Neural progenitor cell (in vitro differentiated cells): ENCODE results near the gene INTS11. TPM values are rescaled to one million over a fixed set of nuclear protein-coding genes. Genes with fewer than 3 reads are reported as not detected.

Source experiments
- DNase-seq: peaks from one replicate; pipeline ENCODE4 v3.0.0-alpha.2; 2016; ENCODE audit warnings: low spot score
- H2AFZ ChIP-seq: fragments of 200-600 bp; sonication (generic); replicated peaks from 2 replicates; pipeline ENCODE4 v1.6.1; 2016; ENCODE audit warnings: antibody characterized with exemption
- H3F3A ChIP-seq: fragments of 200-600 bp; sonication (generic); 2 replicates; pipeline ENCODE4 v1.6.1; 2016; ENCODE audit warnings: antibody characterized with exemption, low read depth
- H3K27ac ChIP-seq: fragments of 200-600 bp; sonication (generic); 2 replicates; pipeline ENCODE4 v1.5.1; 2016; ENCODE audit warnings: mild to moderate bottlenecking
- H3K27me3 ChIP-seq: fragments of 200-600 bp; sonication (generic); 2 replicates; pipeline ENCODE4 v1.6.1; 2016; ENCODE audit warnings: mild to moderate bottlenecking, moderate library complexity
- H3K36me3 ChIP-seq: fragments of 200-600 bp; sonication (generic); 2 replicates; pipeline ENCODE4 v1.5.1; 2016
- H3K4me1 ChIP-seq: fragments of 200-600 bp; sonication (generic); 2 replicates; pipeline ENCODE4 v1.6.1; 2016; ENCODE audit warnings: mixed run types
- H3K4me2 ChIP-seq: fragments of 200-600 bp; sonication (generic); 2 replicates; pipeline ENCODE4 v1.6.1; 2016
- H3K4me3 ChIP-seq: fragments of 200-600 bp; sonication (generic); 2 replicates; pipeline ENCODE4 v1.5.1; 2016
- H3K79me2 ChIP-seq: fragments of 200-600 bp; sonication (generic); 2 replicates; pipeline ENCODE4 v1.6.1; 2016; ENCODE audit warnings: low read depth
- H3K9ac ChIP-seq: fragments of 200-600 bp; sonication (generic); 2 replicates; pipeline ENCODE4 v1.6.1; 2016
- H3K9me3 ChIP-seq: fragments of 200-600 bp; sonication (generic); 2 replicates; pipeline ENCODE4 v1.5.1; 2016; ENCODE audit warnings: low read depth
- H4K20me1 ChIP-seq: fragments of 200-600 bp; sonication (generic); 2 replicates; pipeline ENCODE4 v1.6.1; 2016; ENCODE audit warnings: low read depth
- H3K27ac Mint-ChIP-seq: 3 replicates; pipeline ENCODE4 v1.8.0; 2021; ENCODE audit warnings: mixed read lengths
- H3K27me3 Mint-ChIP-seq: 2 replicates; pipeline ENCODE4 v1.8.0; 2022; ENCODE audit warnings: low read depth, mild to moderate bottlenecking, inconsistent platforms, moderate library complexity, mixed read lengths; ENCODE audit not compliant: insufficient read depth
- H3K36me3 Mint-ChIP-seq: 3 replicates; pipeline ENCODE4 v1.8.0; 2021; ENCODE audit warnings: mixed read lengths
- H3K4me1 Mint-ChIP-seq: 3 replicates; pipeline ENCODE4 v1.8.0; 2021; ENCODE audit warnings: mixed read lengths
- H3K4me3 Mint-ChIP-seq: 3 replicates; pipeline ENCODE4 v1.8.0; 2021; ENCODE audit warnings: mild to moderate bottlenecking, moderate library complexity, mixed read lengths
- H3K9me3 Mint-ChIP-seq: 3 replicates; pipeline ENCODE4 v1.8.0; 2020; ENCODE audit warnings: mixed read lengths
- EZH2 ChIP-seq: fragments of 200-600 bp; sonication (generic); IDR thresholded peaks from 2 replicates; pipeline ENCODE4 v1.6.1; 2017; ENCODE audit warnings: antibody characterized with exemption, mild to moderate bottlenecking, moderate library complexity
- EZH2phosphoT487 ChIP-seq: fragments of 200-600 bp; sonication (generic); IDR thresholded peaks from 2 replicates; pipeline ENCODE4 v1.6.1; 2017; ENCODE audit warnings: antibody characterized with exemption
- total RNA-seq: library from RNA; depleted of rRNA; stranded (reverse); fragments of >200 nt; gene quantifications from 2 replicates; pipeline ENCODE4 v1.2.3, GENCODE V29; 2015; ENCODE audit warnings: low replicate concordance
- TF ChIP-seq, protein P1 (sequence below): fragments of 200-600 bp; sonication (generic); IDR thresholded peaks from 2 replicates; pipeline ENCODE4 v1.5.1; 2017; ENCODE audit warnings: antibody characterized with exemption, mild to moderate bottlenecking

Gene INTS11
- total RNA-seq, 1 donor from 2014 or later = 62.4 TPM

GRCh38 chr1:1314237-1314586 is 10.2 kb downstream of the INTS11 start:
- Histone ChIP-seq H3K27ac (no peak overlapping the region), H3K9ac (no peak overlapping the region), H3F3A (peaks cover 22% of the 10 kb centered on the region), H3K4me1 (peaks cover 12% of the 10 kb centered on the region), H3K4me2 (no peak overlapping the region), H3K9me3 (no peaks in the 10 kb centered on the region), H3K4me3 (no peak overlapping the region), H4K20me1 (peaks cover 70% of the 10 kb centered on the region), H3K79me2 (peaks cover 33% of the 10 kb centered on the region), H2AFZ (no peak overlapping the region), H3K36me3 (no peaks in the 10 kb centered on the region), H3K27me3 (peaks cover 4% of the 10 kb centered on the region)
- H3K36me3 Mint-ChIP-seq = peaks cover 8% of the 10 kb centered on the region
- H3K9me3 Mint-ChIP-seq = no peaks in the 10 kb centered on the region
- H3K27ac Mint-ChIP-seq = no peak overlapping the region
- H3K4me3 Mint-ChIP-seq = no peak overlapping the region
- DNase-seq = no peak
- peaks cover 8% of the 10 kb centered on the region for H3K27me3 Mint-ChIP-seq
- TF ChIP-seq EZH2 = no peak
- TF ChIP-seq EZH2phosphoT487 = no peak
- TF ChIP-seq, protein P1, sequence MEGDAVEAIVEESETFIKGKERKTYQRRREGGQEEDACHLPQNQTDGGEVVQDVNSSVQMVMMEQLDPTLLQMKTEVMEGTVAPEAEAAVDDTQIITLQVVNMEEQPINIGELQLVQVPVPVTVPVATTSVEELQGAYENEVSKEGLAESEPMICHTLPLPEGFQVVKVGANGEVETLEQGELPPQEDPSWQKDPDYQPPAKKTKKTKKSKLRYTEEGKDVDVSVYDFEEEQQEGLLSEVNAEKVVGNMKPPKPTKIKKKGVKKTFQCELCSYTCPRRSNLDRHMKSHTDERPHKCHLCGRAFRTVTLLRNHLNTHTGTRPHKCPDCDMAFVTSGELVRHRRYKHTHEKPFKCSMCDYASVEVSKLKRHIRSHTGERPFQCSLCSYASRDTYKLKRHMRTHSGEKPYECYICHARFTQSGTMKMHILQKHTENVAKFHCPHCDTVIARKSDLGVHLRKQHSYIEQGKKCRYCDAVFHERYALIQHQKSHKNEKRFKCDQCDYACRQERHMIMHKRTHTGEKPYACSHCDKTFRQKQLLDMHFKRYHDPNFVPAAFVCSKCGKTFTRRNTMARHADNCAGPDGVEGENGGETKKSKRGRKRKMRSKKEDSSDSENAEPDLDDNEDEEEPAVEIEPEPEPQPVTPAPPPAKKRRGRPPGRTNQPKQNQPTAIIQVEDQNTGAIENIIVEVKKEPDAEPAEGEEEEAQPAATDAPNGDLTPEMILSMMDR = no peak
- peaks cover 6% of the 10 kb centered on the region for H3K4me1 Mint-ChIP-seq

DNA sequence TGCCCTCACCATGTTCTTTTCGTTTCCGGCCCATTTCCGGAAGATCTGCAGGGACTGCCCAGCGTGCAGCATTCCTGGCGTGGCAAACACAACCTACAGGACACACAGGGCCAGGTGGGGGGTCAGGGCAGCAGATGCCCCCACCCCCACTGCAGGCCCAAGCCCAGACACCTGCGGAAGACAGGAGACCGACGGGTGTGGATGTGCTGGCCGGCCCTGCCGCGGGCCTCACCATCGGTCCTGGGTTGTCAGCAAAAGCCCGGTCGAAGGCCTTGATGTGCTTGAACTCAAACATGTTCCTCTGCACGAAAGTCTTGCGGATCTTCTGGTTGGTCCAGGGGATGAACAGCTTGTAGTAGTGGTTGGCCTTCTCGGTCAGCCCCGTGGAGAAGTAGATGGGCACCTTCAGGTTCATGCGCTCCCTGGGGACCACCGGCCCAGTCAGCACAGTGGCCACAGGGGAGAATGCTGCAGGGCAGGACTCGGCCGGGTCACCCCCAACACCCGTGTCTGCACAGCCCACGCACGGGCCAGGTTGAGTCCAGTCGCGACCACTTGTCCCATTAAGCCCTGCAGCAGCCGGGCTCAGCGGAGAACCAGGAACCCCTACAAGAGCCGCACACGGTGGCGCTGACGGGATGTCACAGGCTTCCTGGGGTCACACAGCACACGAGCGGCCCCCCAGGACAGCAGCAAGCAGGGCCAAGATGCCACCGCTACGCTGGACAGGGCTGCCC is 10.8 kb downstream of the INTS11 start:
- TF ChIP-seq EZH2phosphoT487 (no peak), EZH2 (no peak)
- TF ChIP-seq, protein P1 = no peak
- peaks cover 70% of the 10 kb centered on the region for H4K20me1 ChIP-seq
- no peak overlapping the region for H2AFZ ChIP-seq
- H3K9me3 Mint-ChIP-seq = no peaks in the 10 kb centered on the region
- H3K36me3 Mint-ChIP-seq = peaks cover 6% of the 10 kb centered on the region
- no peak overlapping the region for H3K9ac ChIP-seq
- H3K4me1 ChIP-seq = peaks cover 17% of the 10 kb centered on the region
- no peak overlapping the region for H3K27ac Mint-ChIP-seq
- peaks cover 4% of the 10 kb centered on the region for H3K27me3 Mint-ChIP-seq
- peaks cover 10% of the 10 kb centered on the region for H3K27me3 ChIP-seq
- no peaks in the 10 kb centered on the region for H3K36me3 ChIP-seq
- H3K9me3 ChIP-seq = no peaks in the 10 kb centered on the region
- peaks cover 28% of the 10 kb centered on the region for H3K79me2 ChIP-seq
- no peak overlapping the region for H3K4me3 Mint-ChIP-seq
- peaks cover 6% of the 10 kb centered on the region for H3K4me1 Mint-ChIP-seq
- H3K27ac ChIP-seq = no peak overlapping the region
- peaks cover 25% of the 10 kb centered on the region for H3F3A ChIP-seq
- H3K4me3 ChIP-seq = no peak overlapping the region
- DNase-seq = no peak
- no peak overlapping the region for H3K4me2 ChIP-seq

DNA sequence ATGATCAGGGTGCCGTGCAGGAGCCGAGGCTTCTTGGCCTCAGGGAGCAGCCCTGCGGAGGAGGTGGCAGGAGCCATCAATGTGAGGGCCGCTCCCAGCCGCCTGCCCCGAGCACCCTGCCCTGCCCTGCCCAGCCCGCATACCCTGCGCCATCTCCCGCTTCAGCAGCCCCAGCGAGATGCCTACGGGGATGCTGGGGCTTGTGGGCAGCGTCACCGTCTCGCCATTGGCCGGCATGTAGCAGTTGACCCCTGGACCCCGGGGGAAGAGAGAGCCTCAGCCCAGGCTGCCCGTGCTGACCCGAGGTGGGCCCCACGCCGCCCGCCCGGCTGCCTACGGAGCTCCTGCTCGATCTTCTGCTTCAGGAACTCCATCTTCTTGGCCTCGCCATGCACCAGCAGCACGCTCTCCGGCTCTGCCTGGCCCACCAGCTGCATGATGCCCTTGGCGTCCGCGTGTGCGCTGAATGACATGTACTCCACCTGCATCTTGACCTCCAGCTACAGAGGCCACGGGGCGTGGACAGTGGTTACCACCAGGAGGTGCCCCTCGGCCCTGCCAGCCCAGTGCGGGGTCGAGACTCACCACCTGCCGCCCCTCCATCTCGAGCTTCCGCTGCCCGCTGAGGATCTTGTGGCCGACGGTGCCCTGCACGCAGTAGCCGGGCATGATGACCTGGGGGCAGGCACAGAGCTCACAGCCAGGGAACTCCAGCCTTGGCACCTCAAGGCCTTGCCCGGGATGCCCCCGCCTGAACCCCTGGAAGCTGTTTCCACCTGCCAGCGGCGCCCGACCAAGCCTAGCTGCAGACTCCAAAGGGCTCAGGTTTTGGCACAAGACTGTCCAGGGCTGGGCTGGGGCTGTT is 11.8 kb downstream of the INTS11 start:
- Mint-ChIP-seq H3K4me3 (no peak overlapping the region), H3K36me3 (peaks cover 6% of the 10 kb centered on the region), H3K27me3 (peaks cover 4% of the 10 kb centered on the region), H3K27ac (no peak overlapping the region), H3K4me1 (peaks cover 6% of the 10 kb centered on the region), H3K9me3 (no peaks in the 10 kb centered on the region)
- peaks cover 10% of the 10 kb centered on the region for H3K27me3 ChIP-seq
- H3K27ac ChIP-seq = no peak overlapping the region
- no peak overlapping the region for H3K4me3 ChIP-seq
- TF ChIP-seq EZH2phosphoT487 (no peak), EZH2 (no peak)
- TF ChIP-seq, protein P1 = no peak
- H3K36me3 ChIP-seq = no peaks in the 10 kb centered on the region
- H3K9me3 ChIP-seq = no peaks in the 10 kb centered on the region
- peaks cover 63% of the 10 kb centered on the region for H4K20me1 ChIP-seq
- H3K9ac ChIP-seq = no peak overlapping the region
- H3K4me2 ChIP-seq = no peak overlapping the region
- no peak overlapping the region for H2AFZ ChIP-seq
- DNase-seq = no peak
- H3F3A ChIP-seq = peaks cover 28% of the 10 kb centered on the region
- peaks cover 19% of the 10 kb centered on the region for H3K79me2 ChIP-seq
- H3K4me1 ChIP-seq = peaks cover 17% of the 10 kb centered on the region
